Ishikawa (cell line): ENCODE measurements around the gene GLIPR1L2.

Experiments used
- CEBPB ChIP-seq: IDR thresholded peaks from 2 replicates; pipeline ENCODE4 v1.6.1; 2012
- CREB1 ChIP-seq: IDR thresholded peaks from 2 replicates; pipeline ENCODE4 v1.6.1; 2012; ENCODE audit warnings: low read depth
- EGR1 ChIP-seq: IDR thresholded peaks from 2 replicates; pipeline ENCODE4 v1.6.1; 2012
- EP300 ChIP-seq: IDR thresholded peaks from 2 replicates; pipeline ENCODE4 v1.6.1; 2012; ENCODE audit warnings: borderline replicate concordance
- FOXM1 ChIP-seq: IDR thresholded peaks from 2 replicates; pipeline ENCODE4 v1.6.1; 2012; ENCODE audit warnings: low read depth, borderline replicate concordance
- MAX ChIP-seq: IDR thresholded peaks from 2 replicates; pipeline ENCODE4 v1.6.1; 2012
- NFIC ChIP-seq: IDR thresholded peaks from 2 replicates; pipeline ENCODE4 v1.6.1; 2012
- RAD21 ChIP-seq: IDR thresholded peaks from 2 replicates; pipeline ENCODE4 v1.6.1; 2012; ENCODE audit warnings: low read depth
- REST ChIP-seq: IDR thresholded peaks from 2 replicates; pipeline ENCODE4 v1.6.1; 2012; ENCODE audit warnings: low read depth, mild to moderate bottlenecking
- TAF1 ChIP-seq: IDR thresholded peaks from 2 replicates; pipeline ENCODE4 v1.6.1; 2012; ENCODE audit warnings: low read depth, mild to moderate bottlenecking
- TCF12 ChIP-seq: IDR thresholded peaks from 2 replicates; pipeline ENCODE4 v1.6.1; 2012; ENCODE audit warnings: low read depth
- TEAD4 ChIP-seq: IDR thresholded peaks from 2 replicates; pipeline ENCODE4 v1.6.1; 2012
- USF1 ChIP-seq: IDR thresholded peaks from 2 replicates; pipeline ENCODE4 v1.6.1; 2012
- YY1 ChIP-seq: IDR thresholded peaks from 2 replicates; pipeline ENCODE4 v1.6.1; 2012; ENCODE audit warnings: low read depth
- ZBTB7A ChIP-seq: IDR thresholded peaks from 2 replicates; pipeline ENCODE4 v1.6.1; 2012; ENCODE audit warnings: low read depth

The GLIPR1L2 gene

GRCh38 chr12:75390899-75391538 lies at the start of gene GLIPR1L2:
TSS of gene GLIPR1L2 (plus strand) at chr12:75391089. CDS start at chr12:75391117, 28 bp downstream.
- TF ChIP-seq NFIC (0 out of 2 replicates have a peak, but pooled peaks have one; percentile 22), RAD21 (peak; percentile 57; the same call in 1 of the 2 replicates), TCF12 (peak; percentile 53; the same call in 1 of the 2 replicates), EP300 (peak; percentile 19; the same call in 1 of the 2 replicates), TAF1 (peak; percentile 80), REST (no peak), USF1 (0 out of 2 replicates have a peak, but pooled peaks have one; percentile 36), YY1 (peak; percentile 71; the same call in 1 of the 2 replicates), MAX (peak; percentile 69), EGR1 (no peak), TEAD4 (0 out of 2 replicates have a peak, but pooled peaks have one; percentile 39), CREB1 (no peak), CEBPB (no peak; the same call in 1 of the 2 replicates), ZBTB7A (no peak), FOXM1 (0 out of 2 replicates have a peak, but pooled peaks have one; percentile 35)

- TF ChIP-seq NFIC: no peak
- TF ChIP-seq REST: no peak
- no peak for TF ChIP-seq EGR1
- no peak for TF ChIP-seq EP300
- TF ChIP-seq FOXM1: no peak
- TF ChIP-seq RAD21: no peak
- no peak for TF ChIP-seq TCF12
- no peak for TF ChIP-seq ZBTB7A
- no peak for TF ChIP-seq YY1
- no peak for TF ChIP-seq TAF1
Observed at GRCh38 chr12:75341873-75342272, 49.0 kb upstream of the GLIPR1L2 start.

GRCh38 chr12:75345531-75345930 lies 45.4 kb upstream of the GLIPR1L2 start:
- TF ChIP-seq CEBPB: no peak
- no peak for TF ChIP-seq RAD21
- TF ChIP-seq TAF1: no peak
- no peak for TF ChIP-seq MAX
- TF ChIP-seq REST: no peak
- TF ChIP-seq TEAD4: no peak
- no peak for TF ChIP-seq EGR1
- TF ChIP-seq TCF12: no peak
- TF ChIP-seq EP300: no peak
- no peak for TF ChIP-seq CREB1
- TF ChIP-seq NFIC: no peak
- TF ChIP-seq YY1: no peak

GRCh38 chr12:75349946-75350345 lies 40.9 kb upstream of the GLIPR1L2 start:
- no peak for TF ChIP-seq TAF1
- no peak for TF ChIP-seq TCF12
- no peak for TF ChIP-seq TEAD4
- TF ChIP-seq EP300: no peak
- TF ChIP-seq CEBPB: no peak
- TF ChIP-seq CREB1: no peak
